Medulla oblongata (tissue), 1 donor: ENCODE measurements around the gene PSEN1.
"Not testable (repeated sequence)": the region's sequence is repeated elsewhere in the genome, so short reads cannot be mapped to it uniquely, and the experiment has no call there.

ENCODE experiments used
- DNase-seq: peaks from one replicate; pipeline ENCODE4 v3.0.0-alpha.2; 2015; ENCODE audit errors: extremely low spot score

PSEN1 gene

GRCh38 chr14:73166399-73166798, 30.1 kb downstream of the PSEN1 start:
- DNase-seq = no peak

- DNase-seq = no peak
Measured at GRCh38 chr14:73167727-73168126, 31.4 kb downstream of the PSEN1 start.

- peak; percentile 93 for DNase-seq
Measured at GRCh38 chr14:73168274-73168673, 32.0 kb downstream of the PSEN1 start.

- no peak for DNase-seq
Measured at GRCh38 chr14:73168691-73169090, 32.4 kb downstream of the PSEN1 start.

- not testable (repeated sequence) for DNase-seq
Measured at GRCh38 chr14:73169855-73170254, 33.5 kb downstream of the PSEN1 start.

GRCh38 chr14:73170686-73171085, 34.4 kb downstream of the PSEN1 start:
- no peak for DNase-seq

GRCh38 chr14:73172500-73172899, 36.2 kb downstream of the PSEN1 start:
- DNase-seq = no peak

GRCh38 chr14:73173092-73173735, 36.9 kb downstream of the PSEN1 start:
- peak; percentile 66 for DNase-seq

- DNase-seq = no peak
Measured at GRCh38 chr14:73176685-73177084, 40.4 kb downstream of the PSEN1 start.

GRCh38 chr14:73180385-73180805, 44.1 kb downstream of the PSEN1 start:
- DNase-seq = no peak

- DNase-seq = not testable (repeated sequence)
Measured at GRCh38 chr14:73180969-73181368, 44.7 kb downstream of the PSEN1 start.

GRCh38 chr14:73188501-73188911, 52.2 kb downstream of the PSEN1 start:
- no peak for DNase-seq

GRCh38 chr14:73189651-73190050, 53.3 kb downstream of the PSEN1 start:
- no peak for DNase-seq

GRCh38 chr14:73191441-73191840, 55.1 kb downstream of the PSEN1 start:
- DNase-seq = no peak

GRCh38 chr14:73194306-73194705, 58.0 kb downstream of the PSEN1 start:
- DNase-seq = not testable (repeated sequence)

- DNase-seq = no peak
Measured at GRCh38 chr14:73198253-73198652, 61.9 kb downstream of the PSEN1 start.

- DNase-seq = no peak
Measured at GRCh38 chr14:73203527-73203926, 67.2 kb downstream of the PSEN1 start.

GRCh38 chr14:73207615-73208014, 71.3 kb downstream of the PSEN1 start:
- DNase-seq = no peak

- no peak for DNase-seq
Measured at GRCh38 chr14:73208390-73208789, 72.1 kb downstream of the PSEN1 start.

GRCh38 chr14:73208846-73209245, 72.5 kb downstream of the PSEN1 start:
- DNase-seq = no peak

- DNase-seq = no peak
Measured at GRCh38 chr14:73209953-73210352, 73.6 kb downstream of the PSEN1 start.

GRCh38 chr14:73211251-73212040, 75.1 kb downstream of the PSEN1 start:
- no peak for DNase-seq

- DNase-seq = no peak
Measured at GRCh38 chr14:73216030-73216429, 79.7 kb downstream of the PSEN1 start.
